HPDE6-E6E7 (cell line): ENCODE measurements around the gene HAGHL.

Experiments
- DNase-seq: peaks from one replicate; pipeline ENCODE4 v3.0.0; 2011; ENCODE audit warnings: missing footprints; ENCODE audit errors: extremely low spot score

HAGHL gene

DNA sequence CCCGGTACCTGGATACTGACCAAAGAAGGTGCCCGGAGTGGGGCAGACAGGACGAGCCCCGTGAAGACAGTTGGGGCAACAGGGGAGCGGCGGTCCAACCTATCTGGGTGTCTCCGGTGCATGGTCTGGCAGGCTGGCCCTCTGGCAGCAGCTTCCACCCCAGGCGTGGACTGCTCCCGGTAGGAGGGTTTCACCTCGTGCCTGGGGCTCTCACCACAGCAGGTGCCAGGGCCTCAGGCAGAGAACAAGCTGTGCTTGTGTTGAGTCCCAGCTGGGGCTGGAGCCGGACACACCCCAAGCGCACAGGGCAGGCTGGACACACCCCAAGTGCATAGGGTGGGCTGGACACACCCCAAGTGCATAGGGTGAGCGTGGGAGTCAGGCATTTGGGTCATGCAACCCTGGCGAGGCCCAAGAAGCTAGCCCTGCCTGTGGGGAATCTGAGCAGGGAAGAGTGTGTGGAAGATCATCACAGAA is 19.8 kb upstream of the HAGHL start:
- no peak for DNase-seq

DNA sequence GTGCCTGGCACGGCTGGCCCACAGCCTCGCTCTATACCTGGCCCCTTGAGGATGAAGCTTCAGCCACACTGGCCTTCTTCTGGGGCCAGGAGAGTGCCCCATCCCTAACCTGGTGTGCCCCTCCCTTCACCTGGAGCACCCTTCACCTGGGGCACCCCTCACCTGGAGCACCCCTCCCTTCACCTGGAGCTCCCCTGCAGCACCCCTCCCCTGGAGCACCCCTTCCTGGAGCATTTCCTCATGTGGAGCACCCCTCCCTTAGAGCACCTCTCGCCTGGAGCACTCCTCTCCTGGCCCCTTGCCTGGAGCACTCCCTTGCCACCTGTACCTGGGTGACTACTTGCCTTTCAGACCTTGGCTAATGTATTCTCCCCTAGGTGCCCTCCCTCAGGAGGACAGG is 18.9 kb upstream of the HAGHL start:
- no peak for DNase-seq

DNA sequence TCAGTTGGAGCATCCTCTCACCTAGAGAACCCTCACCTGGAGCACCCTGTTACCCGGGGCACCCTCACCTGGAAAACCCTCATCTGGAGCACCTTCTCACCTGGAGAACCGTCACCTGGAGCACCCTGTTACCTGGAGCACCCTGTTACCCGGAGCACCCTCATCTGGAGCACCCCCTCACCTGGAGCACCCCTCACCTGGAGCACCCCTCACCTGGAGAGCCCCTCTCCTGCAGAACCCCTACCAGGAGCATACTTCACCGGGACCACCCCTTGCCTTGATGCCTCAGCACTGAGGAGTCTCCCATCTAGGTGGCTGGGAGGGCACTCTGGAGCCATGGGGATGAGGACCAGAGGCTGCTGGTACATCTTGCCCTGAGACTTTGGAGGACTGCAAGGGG is 17.9 kb upstream of the HAGHL start:
- DNase-seq, result no peak

DNA sequence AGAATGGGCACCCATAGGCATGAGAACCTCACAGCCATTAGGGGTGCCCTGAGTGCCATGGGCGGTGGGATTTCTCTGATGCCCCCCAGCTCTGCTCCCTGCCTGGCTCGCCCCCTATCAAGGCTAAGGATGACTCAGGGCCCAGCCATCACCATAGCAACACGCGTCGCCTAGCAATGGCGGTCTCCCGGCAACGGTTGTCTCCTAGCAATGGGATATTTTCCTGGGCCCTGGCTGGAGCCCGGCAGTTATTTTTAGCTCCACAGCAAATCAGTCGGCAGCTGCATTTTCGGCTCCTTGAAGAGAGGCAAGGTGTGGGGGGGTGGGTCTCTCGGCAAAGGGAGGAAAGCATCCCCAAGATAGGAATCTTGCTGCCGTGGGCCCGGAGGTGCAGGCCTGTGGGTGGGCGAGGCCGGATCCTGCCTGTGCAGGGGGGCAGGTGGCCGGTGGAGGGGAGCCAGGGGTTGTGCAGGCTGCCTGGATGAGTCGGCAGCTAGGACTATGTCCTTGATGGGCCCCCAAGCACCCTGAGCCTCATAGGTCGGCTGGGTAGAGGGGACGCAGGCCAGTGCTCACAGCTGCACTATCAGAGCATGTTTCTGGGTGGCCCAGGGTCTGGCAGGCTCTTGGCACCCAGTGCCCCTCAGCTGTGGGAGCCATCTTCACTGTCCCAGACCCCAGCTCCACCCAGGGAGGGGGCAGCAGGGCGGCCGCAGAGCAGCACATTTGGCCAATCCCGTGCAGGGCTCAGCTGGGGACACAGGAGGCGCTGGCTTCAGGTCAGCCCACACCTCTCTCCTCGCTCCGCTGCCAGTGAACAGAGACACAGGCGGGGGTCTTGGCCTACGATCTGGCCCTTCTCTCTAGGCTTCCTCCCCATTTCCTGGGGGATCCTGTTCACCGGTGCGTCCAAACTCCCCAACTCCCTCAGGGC is 17.1 kb upstream of the HAGHL start:
- no peak for DNase-seq

DNA sequence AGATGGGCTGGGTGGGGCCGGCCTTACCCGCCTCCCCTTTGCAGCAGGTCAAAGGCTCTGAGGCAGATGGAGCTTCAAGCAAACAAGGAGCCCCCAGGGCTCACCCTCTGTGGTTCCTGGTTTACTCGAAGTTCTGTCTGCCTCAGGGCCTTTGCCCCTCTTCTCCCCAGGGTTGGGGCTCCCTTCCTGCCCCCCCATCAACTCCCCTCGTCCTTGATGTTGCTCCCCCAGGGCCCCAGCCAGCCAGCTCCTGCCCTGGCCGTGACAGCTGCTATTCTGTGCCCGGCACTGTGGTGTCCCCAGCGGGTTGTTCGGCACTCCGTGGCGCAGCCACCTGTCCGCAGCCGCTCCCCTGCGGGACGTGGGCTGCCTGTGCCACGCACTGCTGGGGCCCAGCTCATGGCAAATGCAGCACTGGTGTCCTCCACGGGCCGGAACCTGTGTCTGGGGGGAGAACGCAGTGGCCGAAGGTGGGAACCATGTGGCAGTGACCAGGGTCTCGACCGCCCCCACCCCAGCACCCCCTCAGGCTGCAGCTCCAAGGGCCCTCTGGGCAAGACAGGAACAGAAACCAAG is 16.3 kb upstream of the HAGHL start:
- no peak for DNase-seq

DNA sequence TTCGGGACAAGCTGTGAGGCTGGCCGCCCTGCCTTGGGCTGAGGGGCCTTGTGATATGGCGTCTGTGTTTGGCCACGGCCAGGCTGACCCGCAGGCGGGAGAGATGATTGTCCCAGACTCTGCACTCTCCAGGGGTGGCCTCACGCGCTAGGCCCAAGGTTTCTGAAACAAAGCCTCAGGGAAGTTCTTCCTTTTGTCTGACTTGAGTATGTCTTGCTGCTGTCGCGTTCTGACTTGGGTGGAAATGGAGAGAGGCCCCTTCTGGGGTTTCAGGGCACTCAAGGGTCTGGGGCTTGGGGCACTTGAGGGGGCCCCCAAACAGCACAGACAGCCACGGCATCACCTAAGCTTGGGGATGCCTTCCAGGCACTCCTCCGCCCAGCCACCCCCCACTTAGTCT is 15.8 kb upstream of the HAGHL start:
- no peak for DNase-seq

DNA sequence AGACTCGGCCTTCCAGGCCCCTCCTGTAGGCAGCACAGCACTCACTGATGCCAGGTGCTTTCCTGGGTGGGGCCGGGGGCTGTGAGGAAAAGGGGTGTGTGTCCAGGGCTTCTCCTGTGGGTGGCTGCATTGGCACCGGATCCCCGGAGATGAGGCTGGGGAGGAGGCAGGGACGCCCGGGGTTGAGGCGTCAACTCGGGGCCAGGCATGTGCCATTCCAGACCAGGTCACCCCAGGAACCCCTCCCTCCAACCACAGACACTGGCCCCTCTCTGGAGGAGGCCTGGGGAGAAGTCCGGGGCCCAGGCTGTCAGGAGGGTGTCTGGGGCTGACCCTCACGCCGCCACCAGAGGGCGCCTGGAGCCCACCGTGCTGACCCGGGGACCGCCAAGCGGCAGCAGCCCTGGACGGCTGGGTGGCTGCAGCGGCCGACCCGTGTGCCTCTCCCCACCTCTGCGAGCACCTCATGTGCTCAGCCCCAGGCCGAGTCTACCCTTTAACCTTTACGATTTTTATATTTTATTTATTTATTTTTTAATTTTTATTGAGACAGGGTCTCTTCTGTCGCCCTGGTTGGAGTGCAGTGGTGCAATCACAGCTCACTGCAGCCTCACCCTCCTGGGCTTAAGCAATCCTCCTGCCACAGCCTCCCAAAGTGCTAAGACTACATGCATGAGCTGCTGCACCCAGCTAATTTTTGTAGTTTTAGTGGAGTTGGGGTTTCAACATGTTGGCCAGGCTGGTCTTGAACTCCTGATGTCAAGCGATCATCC is 15.2 kb upstream of the HAGHL start:
- DNase-seq, result no peak

DNA sequence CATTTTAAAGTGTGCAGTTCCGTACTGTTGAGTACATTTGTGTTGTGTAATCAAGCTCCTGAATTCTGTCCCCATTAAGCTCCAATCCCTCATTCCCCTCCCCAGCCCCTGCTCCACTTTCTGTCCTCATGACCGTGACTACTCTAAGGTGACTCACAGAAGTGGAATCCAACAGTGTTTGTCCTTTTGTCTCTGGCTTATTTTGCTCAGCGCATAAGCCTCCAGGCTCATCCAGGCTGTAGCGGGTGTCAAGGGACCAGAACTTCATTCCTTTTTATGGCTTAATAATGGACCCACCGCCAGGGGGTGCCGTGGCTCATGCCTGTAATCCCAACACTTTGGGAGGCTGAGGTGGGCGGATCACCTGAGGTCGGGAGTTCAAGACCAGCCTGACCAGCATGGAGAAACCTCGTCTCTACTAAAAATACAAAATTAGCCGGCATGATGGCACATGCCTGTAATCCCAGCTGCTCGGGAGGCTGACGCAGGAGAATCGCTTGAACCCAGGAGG is 14.1 kb upstream of the HAGHL start:
- peak; percentile 72 for DNase-seq

DNA sequence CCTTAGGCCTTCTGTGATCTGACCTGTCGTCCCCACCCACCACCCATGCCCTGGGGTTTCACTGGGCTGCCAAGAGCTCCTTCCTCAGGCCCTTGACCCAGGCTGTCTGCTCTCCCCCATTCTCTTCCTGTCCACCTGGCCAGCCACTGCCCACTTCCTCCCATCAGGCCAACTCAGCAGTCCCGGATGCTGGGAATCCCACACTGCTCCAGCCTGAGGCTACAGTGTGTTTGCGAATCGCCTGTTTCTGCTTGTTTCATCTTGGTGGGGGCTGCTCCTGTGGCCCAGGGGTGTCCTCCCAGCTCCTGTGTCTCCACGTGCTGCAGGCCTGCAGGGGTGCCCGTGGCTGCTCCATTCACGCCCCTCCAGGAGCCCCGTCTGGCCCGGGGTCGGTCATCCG is 12.8 kb upstream of the HAGHL start:
- no peak for DNase-seq

DNA sequence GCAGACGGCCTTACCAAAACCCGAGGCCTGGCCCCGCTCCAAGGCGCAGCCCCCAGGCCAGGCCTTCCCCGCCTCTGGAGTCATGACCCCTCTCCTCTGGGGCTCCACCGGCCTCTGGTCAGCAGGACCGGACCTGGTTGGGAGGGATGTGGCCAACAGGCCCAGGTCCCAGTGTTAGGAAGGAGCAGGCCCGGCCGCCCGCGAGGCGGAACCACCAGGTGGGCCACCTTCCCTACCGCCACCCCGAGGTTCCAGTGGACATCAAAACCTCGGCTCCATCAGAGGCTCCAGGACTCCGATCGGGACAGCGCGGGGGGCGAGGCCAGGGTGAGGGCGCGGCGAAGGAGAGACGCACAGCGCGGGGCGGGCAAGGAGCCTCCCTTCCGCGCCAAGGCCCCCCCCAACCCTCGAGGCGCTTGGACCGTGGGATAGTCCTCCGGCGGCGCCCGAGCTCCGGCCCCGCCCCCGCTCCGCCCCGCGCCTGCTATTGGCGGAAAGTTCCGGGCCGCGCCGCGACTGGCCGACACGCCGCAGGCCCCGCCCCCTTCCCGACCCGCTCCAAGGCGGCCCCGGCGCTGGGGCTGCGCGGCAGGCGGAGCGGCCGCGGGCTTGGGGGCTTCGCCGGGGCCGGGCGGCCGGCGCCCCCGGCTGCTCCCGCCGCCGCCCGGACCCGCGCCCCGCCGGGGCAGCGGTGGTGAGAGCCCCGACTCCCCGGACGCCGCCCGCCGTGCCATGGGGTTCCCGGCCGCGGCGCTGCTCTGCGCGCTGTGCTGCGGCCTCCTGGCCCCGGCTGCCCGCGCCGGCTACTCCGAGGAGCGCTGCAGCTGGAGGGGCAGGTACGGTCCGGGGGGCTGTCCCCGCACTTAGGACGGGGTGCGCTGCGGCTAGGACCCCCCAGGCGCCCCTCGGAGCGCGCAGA is 12.1 kb upstream of the HAGHL start, which contains the start of gene METRN:
Gene METRN, plus strand, starts transcription at position 561 of the 919 bp plus-strand sequence. Its CDS starts 172 bp downstream, at position 733.
- peak; percentile 67 for DNase-seq

DNA sequence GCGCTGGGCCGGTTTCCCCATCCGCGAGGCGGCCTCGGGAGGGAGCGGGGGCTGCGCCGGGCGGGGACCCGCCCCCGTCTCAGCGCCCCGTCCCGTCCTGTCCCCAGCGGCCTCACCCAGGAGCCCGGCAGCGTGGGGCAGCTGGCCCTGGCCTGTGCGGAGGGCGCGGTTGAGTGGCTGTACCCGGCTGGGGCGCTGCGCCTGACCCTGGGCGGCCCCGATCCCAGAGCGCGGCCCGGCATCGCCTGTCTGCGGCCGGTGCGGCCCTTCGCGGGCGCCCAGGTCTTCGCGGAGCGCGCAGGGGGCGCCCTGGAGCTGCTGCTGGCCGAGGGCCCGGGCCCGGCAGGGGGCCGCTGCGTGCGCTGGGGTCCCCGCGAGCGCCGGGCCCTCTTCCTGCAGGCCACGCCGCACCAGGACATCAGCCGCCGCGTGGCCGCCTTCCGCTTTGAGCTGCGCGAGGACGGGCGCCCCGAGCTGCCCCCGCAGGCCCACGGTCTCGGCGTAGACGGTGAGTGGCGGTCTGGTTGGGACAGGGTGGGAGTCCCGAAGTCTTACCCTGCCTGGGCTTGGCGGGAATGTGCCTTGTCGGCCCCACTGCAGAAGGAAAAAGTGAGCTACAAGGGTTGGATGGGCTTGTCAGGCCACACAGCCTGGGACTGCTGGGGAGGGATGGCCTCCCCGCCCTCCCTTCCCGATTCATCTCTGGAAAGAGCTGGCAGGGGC is 11.3 kb upstream of the HAGHL start:
- DNase-seq, result no peak

DNA sequence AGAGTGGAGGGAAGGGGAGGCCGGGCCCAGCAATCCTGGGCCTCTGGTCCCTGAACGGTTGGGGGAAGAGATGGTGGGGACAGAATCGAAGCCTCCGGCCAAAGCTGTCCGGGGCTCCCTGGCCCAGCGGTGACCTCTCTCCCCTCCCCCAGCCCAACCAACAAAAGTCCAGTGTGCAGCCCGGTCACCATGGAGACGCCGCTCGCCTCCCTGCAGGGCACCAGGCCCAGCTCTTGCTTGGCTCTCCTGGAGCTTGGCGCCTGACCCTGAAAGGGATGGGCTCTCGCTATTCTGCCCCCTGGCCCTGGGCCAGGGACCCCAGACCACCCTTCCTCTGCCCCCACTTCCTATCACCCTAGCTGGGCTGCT is 10.7 kb upstream of the HAGHL start:
- DNase-seq, result no peak

DNA sequence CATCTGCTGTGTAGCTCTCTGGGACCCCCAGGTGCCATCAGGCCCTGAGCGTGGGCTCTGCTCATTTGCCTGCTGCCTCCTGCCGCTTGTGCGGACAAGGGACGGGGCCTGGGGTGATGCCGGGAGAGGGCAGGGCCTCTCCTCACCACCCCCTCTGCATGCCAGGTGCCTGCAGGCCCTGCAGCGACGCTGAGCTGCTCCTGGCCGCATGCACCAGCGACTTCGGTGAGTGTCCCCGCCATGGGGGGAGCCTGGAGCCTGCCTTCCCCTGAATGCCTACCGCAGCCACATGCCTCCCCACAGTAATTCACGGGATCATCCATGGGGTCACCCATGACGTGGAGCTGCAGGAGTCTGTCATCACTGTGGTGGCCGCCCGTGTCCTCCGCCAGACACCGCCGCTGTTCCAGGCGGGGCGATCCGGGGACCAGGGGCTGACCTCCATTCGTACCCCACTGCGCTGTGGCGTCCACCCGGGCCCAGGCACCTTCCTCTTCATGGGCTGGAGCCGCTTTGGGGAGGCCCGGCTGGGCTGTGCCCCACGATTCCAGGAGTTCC is 10.1 kb upstream of the HAGHL start:
- no peak for DNase-seq

DNA sequence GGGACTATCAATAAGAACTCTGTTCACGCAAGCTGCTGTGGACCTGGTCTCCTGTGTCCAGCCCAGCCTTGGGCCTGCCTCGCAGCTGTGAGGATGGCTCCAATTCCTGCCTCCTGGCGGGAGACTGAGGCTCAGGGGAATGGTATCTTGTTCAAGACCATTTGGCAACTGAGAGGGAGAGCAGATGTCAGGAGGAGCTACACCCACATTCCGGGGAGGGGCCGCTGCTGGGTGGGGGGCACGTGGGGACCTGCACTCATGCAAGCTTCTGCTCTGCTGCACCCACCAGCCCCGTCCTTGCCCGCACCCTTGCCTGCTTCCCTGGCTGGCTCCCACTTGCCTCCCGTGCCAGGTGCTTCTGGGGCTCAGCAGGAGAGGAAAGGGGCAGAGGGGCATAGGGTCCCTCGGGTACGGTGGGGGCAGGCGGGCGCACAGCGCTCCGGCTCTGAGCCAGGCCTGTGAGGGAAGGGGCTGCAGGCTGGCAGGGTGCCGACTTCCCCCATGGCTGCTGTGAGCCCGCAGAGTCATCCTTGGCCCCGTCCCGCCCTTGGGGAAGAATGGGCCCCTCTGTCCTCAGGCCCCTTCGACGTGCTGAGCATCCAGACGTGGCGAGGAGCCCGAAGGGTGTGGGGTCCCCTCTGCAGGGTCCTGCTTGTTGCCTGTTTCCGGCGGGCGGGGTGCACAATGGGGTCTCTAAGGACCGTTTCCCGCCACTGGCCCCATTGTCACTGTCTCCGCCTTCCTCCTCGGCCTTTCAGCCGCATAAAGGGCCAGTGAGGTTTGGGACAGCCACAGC is 9.3 kb upstream of the HAGHL start:
- no peak for DNase-seq

DNA sequence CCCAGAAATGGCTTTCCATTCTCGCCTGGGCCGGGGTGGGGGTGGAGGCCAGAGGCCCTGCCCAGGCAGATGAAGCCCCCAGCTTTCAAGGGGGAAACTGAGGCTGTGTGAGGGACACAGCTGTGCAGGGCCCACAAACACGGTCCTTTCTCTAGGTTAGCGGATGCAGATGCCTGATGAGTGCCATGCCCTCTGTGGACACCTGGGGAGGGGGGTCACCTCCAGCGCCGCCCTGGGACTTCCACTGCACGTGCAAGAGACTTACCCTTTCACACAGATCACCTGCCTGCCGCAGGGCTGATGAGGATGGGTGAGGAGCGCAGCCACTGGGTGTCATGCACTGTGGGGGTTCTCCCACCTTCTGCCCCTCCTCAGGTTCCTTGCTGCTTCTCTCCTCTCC is 8.5 kb upstream of the HAGHL start:
- no peak for DNase-seq

DNA sequence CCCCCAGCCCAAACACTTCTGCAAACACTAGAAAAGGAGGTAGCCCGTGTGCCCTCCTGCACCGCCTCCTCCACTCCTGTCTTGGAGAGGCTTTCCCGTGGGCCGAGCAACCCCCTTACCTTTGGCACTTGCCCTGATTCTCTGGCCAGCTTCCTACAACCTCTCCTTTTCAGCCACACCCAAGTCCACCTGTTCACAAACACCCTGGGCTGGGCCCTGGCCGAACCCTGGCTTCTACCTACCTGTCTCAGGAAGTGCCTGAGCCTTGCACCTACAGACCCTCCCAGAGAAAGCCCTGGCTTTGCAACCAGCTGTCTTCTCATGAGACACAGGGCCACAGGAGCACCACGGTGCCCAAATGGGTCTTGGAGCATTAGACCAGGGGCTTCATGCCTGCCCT is 8.0 kb upstream of the HAGHL start:
- no peak for DNase-seq

DNA sequence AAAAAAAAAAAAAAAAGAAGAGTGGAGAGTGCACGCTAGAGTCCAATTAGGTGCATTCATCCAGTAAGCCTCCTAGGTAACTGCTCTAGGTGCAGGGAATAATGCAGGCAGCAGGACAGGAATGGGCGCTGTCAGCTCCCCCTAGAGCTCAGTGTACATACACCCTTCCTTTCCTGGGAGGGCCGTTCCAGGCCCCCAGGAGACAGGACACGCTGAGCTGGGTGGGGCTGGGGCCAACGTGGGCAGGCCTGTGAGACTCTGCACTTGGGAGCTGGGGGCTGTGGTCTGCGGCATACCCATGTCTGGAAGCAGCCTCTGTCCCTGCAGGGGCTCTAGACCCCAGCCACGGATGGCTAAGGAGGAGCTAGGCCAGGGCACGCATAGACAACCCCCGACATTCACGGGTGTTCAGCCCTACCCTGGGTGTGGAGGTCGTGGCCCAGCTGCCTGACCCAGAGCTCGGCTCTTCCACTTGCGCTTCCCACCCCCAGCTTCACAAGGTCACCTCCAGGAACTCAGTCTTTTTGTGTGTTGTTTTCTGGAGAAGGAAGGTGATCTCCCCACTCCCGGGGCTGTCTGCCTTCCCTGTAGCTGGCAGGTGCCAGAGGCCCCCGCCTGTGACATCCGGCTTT is 7.0 kb upstream of the HAGHL start:
- no peak for DNase-seq

DNA sequence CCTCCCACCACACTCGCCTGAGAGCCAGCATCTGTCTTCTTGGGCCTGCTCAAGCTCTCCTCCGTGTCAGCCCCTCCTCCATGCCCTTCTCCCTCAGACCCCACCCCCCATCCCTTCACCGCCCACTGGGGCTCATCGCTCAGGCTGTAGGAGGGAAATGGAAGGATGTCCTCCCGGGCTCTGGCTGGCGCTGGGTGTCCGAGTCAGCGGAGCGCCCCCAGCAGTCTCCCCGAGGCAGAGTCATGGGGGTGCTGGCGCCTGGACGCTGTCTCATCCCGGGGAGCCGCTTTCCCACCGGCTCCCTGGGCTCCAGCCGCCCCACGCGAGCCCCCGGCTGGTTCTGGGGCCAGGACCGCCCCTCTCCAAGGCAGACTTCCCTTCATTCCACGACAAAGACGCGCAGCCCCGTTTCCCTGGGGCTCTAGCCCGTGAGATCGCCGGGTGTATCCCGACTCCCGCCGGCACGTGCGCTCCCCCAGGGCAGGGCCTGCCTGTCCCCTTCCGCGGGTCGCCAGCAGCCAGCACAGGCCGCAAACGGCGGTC is 6.4 kb upstream of the HAGHL start:
- DNase-seq, result no peak
